PC-3 (cell line): ENCODE results near the gene PHLDB1. TPM values are rescaled to one million over a fixed set of nuclear protein-coding genes. Genes with fewer than 3 reads are reported as not detected.
"Not testable (repeated sequence)": the region's sequence is repeated elsewhere in the genome, so short reads cannot be mapped to it uniquely, and the experiment has no call there.

Experiments
- ATAC-seq: fragments of 200-7000 bp; cut with Tn5 transposase; 2 replicates; pipeline ENCODE4 v1.9.1; 2020; ENCODE audit warnings: mild to moderate bottlenecking, moderate library complexity
- BruUV-seq: library from RNA; stranded (reverse); fragments of 400-500 nt; replicated peaks from 2 replicates; lab custom pipeline; 2021; lab: Mats Ljungman, UMichigan
- CTCF ChIA-PET: fragments of 300-600 bp; sonication (Branson Sonifier 250); formaldehyde crosslinking; loops from one replicate; lab custom pipeline; 2022; ENCODE audit warnings: antibody characterized with exemption; lab: Charles Lee
- POLR2A ChIA-PET: fragments of 300-600 bp; sonication (Branson Sonifier 250); formaldehyde crosslinking; loops from one replicate; lab custom pipeline; 2022; ENCODE audit warnings: antibody characterized with exemption; ENCODE audit not compliant: unreplicated experiment; lab: Charles Lee
- DNase-seq: peaks from one replicate; pipeline ENCODE4 v3.0.0-alpha.2; 2015
- H2AFZ ChIP-seq: fragments of 300-600 bp; sonication (generic); 2 replicates; pipeline ENCODE4 v1.6.0; 2016; ENCODE audit warnings: antibody characterized with exemption, low read length
- H3F3A ChIP-seq: fragments of 300-600 bp; sonication (generic); one replicate; pipeline ENCODE4 v1.6.0; 2017; ENCODE audit warnings: antibody characterized with exemption, low read length, control low read depth, mild to moderate bottlenecking; ENCODE audit not compliant: unreplicated experiment
- H3K27ac ChIP-seq: fragments of 300-600 bp; sonication (generic); 2 replicates; pipeline ENCODE4 v1.5.1; 2016; ENCODE audit warnings: mild to moderate bottlenecking, low read length
- H3K27me3 ChIP-seq: fragments of 300-600 bp; sonication (generic); 2 replicates; pipeline ENCODE4 v1.6.1; 2016; ENCODE audit warnings: low read length, mixed read lengths
- H3K36me3 ChIP-seq: fragments of 300-600 bp; sonication (generic); 2 replicates; pipeline ENCODE4 v1.6.1; 2016; ENCODE audit warnings: low read depth, mixed run types, low read length, mixed read lengths
- H3K4me1 ChIP-seq: fragments of 300-600 bp; sonication (generic); 2 replicates; pipeline ENCODE4 v1.5.1; 2016; ENCODE audit warnings: low read length; ENCODE audit not compliant: insufficient read depth
- H3K4me2 ChIP-seq: fragments of 300-600 bp; sonication (generic); 2 replicates; pipeline ENCODE4 v1.6.0; 2016; ENCODE audit warnings: low read length
- H3K4me3 ChIP-seq: fragments of 300-600 bp; sonication (generic); 2 replicates; pipeline ENCODE4 v1.5.1; 2016; ENCODE audit warnings: mild to moderate bottlenecking, low read length, mixed read lengths
- H3K79me2 ChIP-seq: fragments of 300-600 bp; sonication (generic); 2 replicates; pipeline ENCODE4 v1.6.1; 2017; ENCODE audit warnings: low read length, mixed read lengths
- H3K9ac ChIP-seq: fragments of 300-600 bp; sonication (generic); 2 replicates; pipeline ENCODE4 v1.6.0; 2016; ENCODE audit warnings: mild to moderate bottlenecking, low read length
- H3K9me2 ChIP-seq: fragments of 300-600 bp; sonication (generic); replicated peaks from 2 replicates; pipeline ENCODE4 v1.6.1; 2016; ENCODE audit warnings: mixed run types, low read length, mixed read lengths
- H3K9me3 ChIP-seq: fragments of 300-600 bp; sonication (generic); 2 replicates; pipeline ENCODE4 v1.6.1; 2016; ENCODE audit warnings: low read length, mixed read lengths
- H4K20me1 ChIP-seq: fragments of 300-600 bp; sonication (generic); 2 replicates; pipeline ENCODE4 v1.6.1; 2016; ENCODE audit warnings: low read length, mixed read lengths
- CTCF ChIP-seq: fragments of 300-600 bp; sonication (generic); conservative IDR thresholded peaks from 2 replicates; pipeline ENCODE4 v1.5.1; 2017; ENCODE audit warnings: antibody characterized with exemption, low read depth, mild to moderate bottlenecking, low read length
- EZH2 ChIP-seq: fragments of 300-600 bp; sonication (generic); IDR thresholded peaks from one replicate; pipeline ENCODE4 v1.6.1; 2017; ENCODE audit warnings: antibody characterized with exemption, mild to moderate bottlenecking, low read length; ENCODE audit not compliant: unreplicated experiment
- EZH2phosphoT487 ChIP-seq: fragments of 300-600 bp; sonication (generic); IDR thresholded peaks from 2 replicates; pipeline ENCODE4 v1.6.1; 2018; ENCODE audit warnings: mild to moderate bottlenecking, antibody characterized with exemption, low read length, borderline replicate concordance
- intact Hi-C: fragments of 100-400 bp; cut with micrococcal nuclease; formaldehyde crosslinking; loops from 2 replicates; pipeline ENCODE4 v1.9.0; 2023
- total RNA-seq: library from RNA; depleted of rRNA; stranded (reverse); fragments of >200 nt; gene quantifications from 2 replicates; pipeline ENCODE4 v1.2.3, GENCODE V29; 2014

The PHLDB1 gene
- total RNA-seq, 1 experiment from 2014 or later = 36.1 TPM

- Histone ChIP-seq H3K4me3 (no peak overlapping the region), H2AFZ (no peak overlapping the region), H3K36me3 (no peaks in the 10 kb centered on the region), H4K20me1 (no peaks in the 10 kb centered on the region), H3K79me2 (no peaks in the 10 kb centered on the region), H3K9me3 (no peaks in the 10 kb centered on the region), H3K4me1 (no peaks in the 10 kb centered on the region), H3F3A (no peaks in the 10 kb centered on the region), H3K4me2 (no peak overlapping the region), H3K27me3 (peaks cover 3% of the 10 kb centered on the region; the same call in 1 of the 2 replicates), H3K27ac (no peak overlapping the region), H3K9me2 (no peaks in the 10 kb centered on the region), H3K9ac (no peak overlapping the region)
- TF ChIP-seq EZH2 (no peak), EZH2phosphoT487 (no peak), CTCF (no peak)
- POLR2A ChIA-PET = no interaction called here
- BruUV-seq = no TSS peak
- CTCF ChIA-PET = no interaction called here
- DNase-seq (no peak), ATAC-seq (no peak)
- intact Hi-C loops = no loop called here
Measured at GRCh38 chr11:118682372-118682771, 75.0 kb downstream of the PHLDB1 start.

- H3K27me3 ChIP-seq, intact Hi-C loops, POLR2A ChIA-PET, H3K9me2 ChIP-seq, H3K4me2 ChIP-seq, ATAC-seq, H3K79me2 ChIP-seq, DNase-seq, H3K4me3 ChIP-seq, H3K9ac ChIP-seq, H3F3A ChIP-seq, H4K20me1 ChIP-seq, BruUV-seq, CTCF ChIA-PET, H3K27ac ChIP-seq, H3K9me3 ChIP-seq, H3K36me3 ChIP-seq, H2AFZ ChIP-seq, H3K4me1 ChIP-seq: not testable (repeated sequence)
Measured at GRCh38 chr11:118682939-118683338, 75.5 kb downstream of the PHLDB1 start.

- intact Hi-C loops = no loop called here
- ChIA-PET CTCF (no interaction called here), POLR2A (no interaction called here)
- Histone ChIP-seq H3F3A (no peaks in the 10 kb centered on the region), H3K9me2 (no peaks in the 10 kb centered on the region), H3K27ac (no peak overlapping the region), H3K36me3 (no peaks in the 10 kb centered on the region), H3K4me3 (no peak overlapping the region), H3K27me3 (peaks cover 3% of the 10 kb centered on the region; the same call in 1 of the 2 replicates), H3K79me2 (no peaks in the 10 kb centered on the region), H3K4me1 (peaks cover under 1% of the 10 kb centered on the region; the same call in 1 of the 2 replicates), H3K4me2 (no peak overlapping the region), H3K9ac (no peak overlapping the region), H4K20me1 (no peaks in the 10 kb centered on the region), H3K9me3 (no peaks in the 10 kb centered on the region), H2AFZ (no peak overlapping the region)
- no peak for ATAC-seq
- no peak for TF ChIP-seq CTCF
- TF ChIP-seq EZH2phosphoT487 = no peak
- TF ChIP-seq EZH2 = no peak
- no peak for DNase-seq
- BruUV-seq = no TSS peak
Measured at GRCh38 chr11:118684187-118684586, 76.8 kb downstream of the PHLDB1 start.
